Mammary epithelial cell (primary cell): ENCODE data around the gene C19orf44.
"Not testable (repeated sequence)": the region's sequence is repeated elsewhere in the genome, so short reads cannot be mapped to it uniquely, and the experiment has no call there.

ENCODE experiments used
- EZH2 ChIP-seq: IDR thresholded peaks from 2 replicates; pipeline ENCODE4 v1.6.1; 2012; ENCODE audit warnings: low read length, inconsistent platforms, borderline replicate concordance
- TF ChIP-seq, protein P1 (sequence below), 2 donors: IDR thresholded peaks in 1 of 2; conservative IDR thresholded peaks in 1 of 2; 2 replicates each; pipeline ENCODE4 v1.5.1; 2011 to 2012; ENCODE audit warnings: inconsistent platforms in 2 of 2, low read length in 2 of 2, mild to moderate bottlenecking in 2 of 2, control low read depth in 1 of 2, low read depth in 1 of 2; ENCODE audit not compliant: insufficient read depth in 1 of 2; ENCODE audit errors: extremely low read depth in 1 of 2

DNA sequence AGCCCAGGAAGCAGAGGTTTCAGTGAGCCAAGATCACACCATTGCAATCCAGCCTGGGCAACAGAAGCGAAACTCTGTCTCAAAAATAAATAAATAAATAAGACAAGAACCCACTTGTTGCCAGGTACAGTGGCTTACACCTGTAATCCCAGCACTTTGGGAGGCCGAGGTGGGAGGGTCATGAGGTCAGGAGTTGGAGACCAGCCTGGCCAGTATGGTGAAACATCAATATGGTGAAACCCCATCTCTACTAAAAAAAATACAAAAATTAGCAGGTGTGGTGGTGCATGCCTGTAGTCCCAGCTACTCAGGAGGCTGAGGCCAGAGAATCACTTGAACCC is 23.7 kb upstream of the C19orf44 start:
- TF ChIP-seq EZH2: not testable (repeated sequence)
- TF ChIP-seq, protein P1, sequence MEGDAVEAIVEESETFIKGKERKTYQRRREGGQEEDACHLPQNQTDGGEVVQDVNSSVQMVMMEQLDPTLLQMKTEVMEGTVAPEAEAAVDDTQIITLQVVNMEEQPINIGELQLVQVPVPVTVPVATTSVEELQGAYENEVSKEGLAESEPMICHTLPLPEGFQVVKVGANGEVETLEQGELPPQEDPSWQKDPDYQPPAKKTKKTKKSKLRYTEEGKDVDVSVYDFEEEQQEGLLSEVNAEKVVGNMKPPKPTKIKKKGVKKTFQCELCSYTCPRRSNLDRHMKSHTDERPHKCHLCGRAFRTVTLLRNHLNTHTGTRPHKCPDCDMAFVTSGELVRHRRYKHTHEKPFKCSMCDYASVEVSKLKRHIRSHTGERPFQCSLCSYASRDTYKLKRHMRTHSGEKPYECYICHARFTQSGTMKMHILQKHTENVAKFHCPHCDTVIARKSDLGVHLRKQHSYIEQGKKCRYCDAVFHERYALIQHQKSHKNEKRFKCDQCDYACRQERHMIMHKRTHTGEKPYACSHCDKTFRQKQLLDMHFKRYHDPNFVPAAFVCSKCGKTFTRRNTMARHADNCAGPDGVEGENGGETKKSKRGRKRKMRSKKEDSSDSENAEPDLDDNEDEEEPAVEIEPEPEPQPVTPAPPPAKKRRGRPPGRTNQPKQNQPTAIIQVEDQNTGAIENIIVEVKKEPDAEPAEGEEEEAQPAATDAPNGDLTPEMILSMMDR (conservative IDR thresholded peaks at IDR 0.05 in 1 of 2, IDR thresholded peaks at IDR 0.05 in 1 of 2; ENCODE audit: extremely low read depth in 1 of 2, insufficient read depth in 1 of 2, low read depth in 1 of 2, low read length in 2 of 2): not testable (repeated sequence)
